Activated CD4-positive, alpha-beta T cell treated with anti-CD3 and anti-CD28 coated beads, Interleukin-2, amount 10 ng/mL, durations not matched to agents 7 days and 5 days (primary cell): ENCODE measurements around the gene MYD88. TPM values are rescaled to one million over a fixed set of nuclear protein-coding genes. Genes with fewer than 3 reads are reported as not detected.
A peak's percentile ranks its signal among the peaks of the same experiment; 100 is the strongest.

ENCODE experiments used
- CTCF ChIA-PET: fragments of 350-600 bp; sonication (Branson Sonifier 250); formaldehyde crosslinking; loops from one replicate; lab custom pipeline; 2021; ENCODE audit warnings: antibody characterized with exemption; lab: Charles Lee
- POLR2A ChIA-PET: fragments of 350-600 bp; sonication (Branson Sonifier 250); formaldehyde crosslinking; loops from one replicate; lab custom pipeline; 2021; ENCODE audit warnings: antibody characterized with exemption; lab: Charles Lee
- DNase-seq: peaks from one replicate; pipeline ENCODE4 v3.0.0-alpha.2; 2020
- H3K27ac Mint-ChIP-seq: one replicate; pipeline ENCODE4 v1.8.0; 2021; ENCODE audit warnings: mild to moderate bottlenecking, moderate library complexity, mixed read lengths
- H3K27me3 Mint-ChIP-seq: one replicate; pipeline ENCODE4 v1.8.0; 2021; ENCODE audit warnings: mixed read lengths
- H3K36me3 Mint-ChIP-seq: one replicate; pipeline ENCODE4 v1.8.0; 2021; ENCODE audit warnings: low read depth, mixed read lengths
- H3K4me1 Mint-ChIP-seq: one replicate; pipeline ENCODE4 v1.8.0; 2021; ENCODE audit warnings: mixed read lengths
- H3K4me3 Mint-ChIP-seq: one replicate; pipeline ENCODE4 v1.8.0; 2021; ENCODE audit warnings: mild to moderate bottlenecking, moderate library complexity, mixed read lengths
- H3K9me3 Mint-ChIP-seq: one replicate; pipeline ENCODE4 v1.8.0; 2021; ENCODE audit warnings: mixed read lengths
- total RNA-seq, 2 experiments: library from RNA; stranded (reverse); gene quantifications; one replicate each; pipeline ENCODE4 v1.2.3, GENCODE V29; 2021

Gene MYD88
- total RNA-seq: 10 to 100 TPM; 74.1 to 91.1 TPM

DNA sequence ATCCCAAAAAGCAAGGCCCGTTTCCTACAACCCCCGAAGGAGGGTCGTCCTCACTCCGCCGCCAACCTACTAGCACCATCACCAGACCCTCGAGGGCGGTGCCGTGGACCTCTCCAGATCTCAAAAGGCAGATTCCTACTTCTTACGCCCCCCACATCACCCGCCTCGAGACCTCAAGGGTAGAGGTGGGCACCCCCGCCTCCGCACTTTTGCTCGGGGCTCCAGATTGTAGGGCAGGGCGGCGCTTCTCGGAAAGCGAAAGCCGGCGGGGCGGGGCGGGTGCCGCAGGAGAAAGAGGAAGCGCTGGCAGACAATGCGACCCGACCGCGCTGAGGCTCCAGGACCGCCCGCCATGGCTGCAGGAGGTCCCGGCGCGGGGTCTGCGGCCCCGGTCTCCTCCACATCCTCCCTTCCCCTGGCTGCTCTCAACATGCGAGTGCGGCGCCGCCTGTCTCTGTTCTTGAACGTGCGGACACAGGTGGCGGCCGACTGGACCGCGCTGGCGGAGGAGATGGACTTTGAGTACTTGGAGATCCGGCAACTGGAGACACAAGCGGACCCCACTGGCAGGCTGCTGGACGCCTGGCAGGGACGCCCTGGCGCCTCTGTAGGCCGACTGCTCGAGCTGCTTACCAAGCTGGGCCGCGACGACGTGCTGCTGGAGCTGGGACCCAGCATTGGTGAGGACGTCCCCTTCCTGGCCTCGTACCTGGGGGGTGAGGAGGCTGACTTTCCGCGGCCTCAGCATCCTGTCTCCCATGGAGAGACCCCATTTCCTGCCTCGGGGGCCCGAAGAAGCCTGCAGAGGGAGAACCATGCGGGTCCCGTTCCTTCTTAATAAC is at the start of gene MYD88:
Gene MYD88 (plus strand): TSS at position 313 of the 842 bp plus-strand sequence. CDS start 40 bp downstream, at position 353.
- Mint-ChIP-seq H3K9me3 (no peaks in the 10 kb centered on the region), H3K36me3 (peaks cover 62% of the 10 kb centered on the region), H3K27ac (peak within 1 kb of the TSS; percentile 99), H3K4me1 (peaks cover 63% of the 10 kb centered on the region), H3K27me3 (no peaks in the 10 kb centered on the region), H3K4me3 (peak within 1 kb of the TSS; percentile 84)
- ChIA-PET POLR2A (interaction anchor here (0.5 to 2.6 kb wide), 3 partner anchors 26 to 31 kb away, joined by 3 to 17 read pairs (median 11); partner anchors contain the start of gene OXSR1), CTCF (interaction anchor here (0.8 to 2.1 kb wide), 6 partner anchors 19 to 383 kb away, joined by 3 to 5 read pairs (median 4); partner anchors contain the start of gene OXSR1)
- peak; percentile 88 for DNase-seq

DNA sequence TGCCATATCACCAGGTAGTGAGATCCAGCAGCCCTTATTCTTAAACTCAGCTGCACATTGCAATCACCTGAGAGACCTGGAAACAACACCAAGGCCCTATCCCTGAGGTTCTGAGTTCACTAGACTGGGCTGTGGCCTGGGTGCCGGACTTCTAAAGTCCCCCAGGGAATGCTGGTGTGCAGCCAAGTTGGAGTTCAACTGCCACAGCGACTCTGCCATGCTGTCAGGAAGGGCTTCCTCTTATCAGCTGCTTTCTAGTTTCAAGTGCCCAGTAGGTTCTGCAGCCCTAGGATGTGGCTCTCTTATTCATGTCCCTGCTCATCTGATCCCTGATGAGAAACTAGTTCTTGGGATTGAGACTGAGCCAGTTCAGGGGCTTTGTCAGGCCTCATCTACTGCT is 49.3 kb upstream of the MYD88 start:
- H3K27ac Mint-ChIP-seq: no peak overlapping the region
- H3K36me3 Mint-ChIP-seq: peaks cover 2% of the 10 kb centered on the region
- H3K9me3 Mint-ChIP-seq: peaks cover 3% of the 10 kb centered on the region
- peaks cover 3% of the 10 kb centered on the region for H3K27me3 Mint-ChIP-seq
- H3K4me1 Mint-ChIP-seq: no peaks in the 10 kb centered on the region
- ChIA-PET POLR2A (no interaction called here), CTCF (interaction anchor here (1.0 kb wide), 1 partner anchor 9 kb away, joined by 5 read pairs; no protein-coding TSS in a partner anchor)
- no peak overlapping the region for H3K4me3 Mint-ChIP-seq
- no peak for DNase-seq

DNA sequence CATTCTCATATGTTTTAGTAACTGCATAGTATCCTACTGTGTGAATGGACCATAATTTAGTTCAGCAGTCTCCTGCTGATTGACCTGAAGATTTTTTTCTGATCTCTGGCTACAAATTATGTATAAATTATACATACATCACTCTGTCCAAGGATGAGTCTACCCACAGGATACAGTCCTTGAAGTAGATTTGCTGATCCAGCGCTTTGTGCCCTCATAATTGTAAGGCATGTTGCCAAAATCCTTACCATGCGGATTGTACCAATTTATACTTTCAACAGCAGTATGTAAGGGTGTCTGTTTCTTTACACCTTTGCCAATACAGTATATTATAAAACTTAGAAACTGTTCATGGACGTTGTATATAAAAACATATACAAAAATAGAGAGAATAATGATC is 48.0 kb upstream of the MYD88 start:
- POLR2A ChIA-PET: no interaction called here
- H3K4me1 Mint-ChIP-seq: no peaks in the 10 kb centered on the region
- H3K9me3 Mint-ChIP-seq: no peaks in the 10 kb centered on the region
- DNase-seq: no peak
- no peak overlapping the region for H3K4me3 Mint-ChIP-seq
- no peaks in the 10 kb centered on the region for H3K36me3 Mint-ChIP-seq
- no peak overlapping the region for H3K27ac Mint-ChIP-seq
- CTCF ChIA-PET: no interaction called here
- H3K27me3 Mint-ChIP-seq: peaks cover 3% of the 10 kb centered on the region

DNA sequence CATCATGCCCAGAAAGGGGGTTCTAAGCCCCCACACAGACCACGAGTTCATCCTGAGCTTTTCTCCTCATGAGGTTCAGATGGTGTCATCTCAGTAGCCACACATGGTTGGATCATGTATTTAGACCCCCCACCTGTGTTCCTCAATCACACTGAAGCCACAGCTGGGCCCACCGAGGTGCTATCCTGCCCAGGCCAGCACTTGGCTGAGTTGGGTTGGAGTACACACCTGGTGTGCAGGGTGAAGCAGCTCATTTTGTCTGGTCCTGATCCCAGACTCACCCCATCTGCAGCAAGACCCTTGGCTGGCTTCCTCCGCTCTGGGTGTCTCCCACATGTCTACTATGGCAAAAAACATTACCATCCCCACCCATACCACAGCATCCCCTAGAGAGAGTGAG is 43.5 kb upstream of the MYD88 start:
- no peaks in the 10 kb centered on the region for H3K4me1 Mint-ChIP-seq
- ChIA-PET POLR2A (no interaction called here), CTCF (interaction anchor here (1.3 to 1.4 kb wide), 3 partner anchors 10 to 16 kb away, joined by 3 read pairs; no protein-coding TSS in a partner anchor)
- H3K4me3 Mint-ChIP-seq: no peak overlapping the region
- H3K9me3 Mint-ChIP-seq: no peaks in the 10 kb centered on the region
- no peak for DNase-seq
- H3K27ac Mint-ChIP-seq: no peak overlapping the region
- no peaks in the 10 kb centered on the region for H3K36me3 Mint-ChIP-seq
- H3K27me3 Mint-ChIP-seq: peaks cover 3% of the 10 kb centered on the region

DNA sequence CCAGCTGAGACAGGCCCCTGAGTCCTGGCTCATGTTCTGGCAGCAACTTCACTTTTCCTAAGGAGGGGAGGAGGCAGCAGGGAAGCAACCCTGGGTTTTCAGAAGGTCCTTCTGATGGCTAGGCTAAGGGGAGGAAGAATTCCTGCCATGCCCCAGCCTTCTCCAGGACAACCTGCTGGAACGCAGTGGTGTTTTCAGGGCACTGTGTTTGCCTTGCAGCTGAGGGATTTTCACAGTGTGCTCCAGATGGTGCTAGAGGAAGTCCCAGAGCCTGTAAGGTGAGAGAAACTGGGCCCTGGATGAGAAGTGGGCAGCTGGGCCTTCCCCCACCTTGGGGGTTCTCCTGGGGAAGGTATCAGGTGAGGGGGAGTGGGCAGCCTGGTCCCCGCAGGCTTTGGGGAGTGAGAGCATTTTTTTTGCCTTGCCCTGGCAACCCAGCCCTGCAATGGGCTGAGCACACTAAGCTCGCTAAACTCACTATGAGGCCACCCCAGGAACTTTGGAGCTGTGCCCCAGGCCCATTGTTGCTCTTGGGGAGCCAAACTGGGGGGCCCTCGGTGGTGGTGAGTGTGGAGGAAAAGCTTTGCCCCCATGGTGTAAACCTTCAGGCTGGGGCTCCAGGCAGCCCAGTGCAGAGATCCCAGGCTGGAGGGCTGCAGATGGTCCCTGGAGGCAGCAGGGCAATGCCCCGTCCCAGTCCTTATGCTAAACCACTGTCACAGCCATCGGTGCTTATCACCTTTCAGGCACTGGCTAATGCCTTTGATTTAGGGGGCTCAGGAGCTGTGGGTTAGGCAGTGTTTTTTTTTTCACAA is 42.6 kb upstream of the MYD88 start:
- no peak overlapping the region for H3K4me3 Mint-ChIP-seq
- no peaks in the 10 kb centered on the region for H3K4me1 Mint-ChIP-seq
- DNase-seq: no peak
- H3K27me3 Mint-ChIP-seq: peaks cover 3% of the 10 kb centered on the region
- H3K9me3 Mint-ChIP-seq: no peaks in the 10 kb centered on the region
- H3K36me3 Mint-ChIP-seq: no peaks in the 10 kb centered on the region
- ChIA-PET POLR2A (no interaction called here), CTCF (no interaction called here)
- H3K27ac Mint-ChIP-seq: no peak overlapping the region

DNA sequence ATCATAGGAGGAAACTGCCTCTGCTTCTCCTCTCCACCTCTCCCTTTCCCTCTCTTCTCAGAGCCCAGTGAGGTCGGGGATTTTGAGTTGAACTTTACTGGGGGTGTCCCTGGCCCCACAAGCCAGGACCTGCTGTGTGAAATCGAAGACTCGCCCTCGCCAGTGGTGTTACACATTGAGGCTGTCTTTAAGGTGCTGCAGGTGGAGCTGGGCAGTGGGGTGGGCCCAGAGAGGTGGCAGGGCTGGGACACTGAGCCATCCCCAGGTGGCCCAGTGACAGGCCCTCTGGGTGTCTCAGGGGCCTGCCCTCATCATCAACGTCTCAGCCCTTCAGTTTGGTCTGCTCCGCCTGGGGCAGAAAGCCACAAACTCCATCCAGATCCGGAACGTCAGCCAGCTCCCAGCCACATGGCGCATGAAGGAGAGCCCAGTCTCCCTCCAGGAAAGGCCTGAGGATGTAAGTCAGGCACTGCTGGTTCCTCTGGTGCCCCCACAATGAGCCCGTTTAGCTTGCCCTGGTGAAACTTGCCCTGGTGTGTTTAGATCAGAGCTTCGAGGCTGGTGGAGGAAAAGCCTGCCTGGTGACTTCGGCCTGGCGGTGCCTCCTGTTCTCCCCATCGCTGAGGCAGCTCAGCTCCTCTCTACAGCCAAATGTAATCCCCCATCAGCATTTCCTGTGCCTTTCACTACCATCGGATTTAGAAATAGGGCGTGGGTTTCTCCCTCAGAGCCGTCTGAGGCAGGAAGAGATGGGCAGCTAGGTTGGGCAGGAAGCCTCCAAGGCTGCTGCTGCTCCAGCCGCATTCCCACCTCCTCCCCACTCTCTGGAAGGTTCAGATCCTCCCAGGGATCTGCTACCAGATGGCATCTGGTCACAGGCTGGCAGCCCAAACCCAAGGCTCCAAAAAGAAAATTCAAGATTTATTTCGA is 40.8 kb upstream of the MYD88 start:
- ChIA-PET CTCF (interaction anchor here (1.2 to 2.2 kb wide), 3 partner anchors 9 to 19 kb away, joined by 3 to 5 read pairs (median 4); no protein-coding TSS in a partner anchor), POLR2A (no interaction called here)
- H3K9me3 Mint-ChIP-seq: no peaks in the 10 kb centered on the region
- no peaks in the 10 kb centered on the region for H3K36me3 Mint-ChIP-seq
- no peak for DNase-seq
- peak overlapping the region; percentile 37 for H3K27ac Mint-ChIP-seq
- H3K4me1 Mint-ChIP-seq: no peaks in the 10 kb centered on the region
- no peak overlapping the region for H3K4me3 Mint-ChIP-seq
- no peaks in the 10 kb centered on the region for H3K27me3 Mint-ChIP-seq

DNA sequence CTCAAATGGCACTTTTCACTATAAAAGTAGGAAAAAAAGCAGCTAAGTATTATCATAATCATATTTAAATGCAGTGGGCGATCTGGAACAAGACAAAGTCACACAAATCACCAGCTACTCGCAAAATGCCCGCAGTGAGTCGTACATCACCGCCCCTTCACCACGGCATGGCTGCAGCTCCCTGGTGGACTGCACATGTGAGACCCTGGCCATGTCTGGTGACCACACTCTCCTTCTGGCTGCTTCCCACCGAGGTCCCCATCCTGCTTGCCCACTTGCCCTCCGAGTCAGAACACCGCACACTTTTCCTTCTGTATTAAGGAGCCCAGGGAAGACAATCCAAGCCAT is 40.1 kb upstream of the MYD88 start:
- no peak for DNase-seq
- no peaks in the 10 kb centered on the region for H3K36me3 Mint-ChIP-seq
- H3K9me3 Mint-ChIP-seq: no peaks in the 10 kb centered on the region
- H3K27ac Mint-ChIP-seq: no peak overlapping the region
- no peaks in the 10 kb centered on the region for H3K4me1 Mint-ChIP-seq
- no peak overlapping the region for H3K4me3 Mint-ChIP-seq
- H3K27me3 Mint-ChIP-seq: peaks cover 3% of the 10 kb centered on the region
- CTCF ChIA-PET: interaction anchor here (1.2 to 2.2 kb wide), 3 partner anchors 9 to 18 kb away, joined by 3 to 5 read pairs (median 4); no protein-coding TSS in a partner anchor
- POLR2A ChIA-PET: no interaction called here

DNA sequence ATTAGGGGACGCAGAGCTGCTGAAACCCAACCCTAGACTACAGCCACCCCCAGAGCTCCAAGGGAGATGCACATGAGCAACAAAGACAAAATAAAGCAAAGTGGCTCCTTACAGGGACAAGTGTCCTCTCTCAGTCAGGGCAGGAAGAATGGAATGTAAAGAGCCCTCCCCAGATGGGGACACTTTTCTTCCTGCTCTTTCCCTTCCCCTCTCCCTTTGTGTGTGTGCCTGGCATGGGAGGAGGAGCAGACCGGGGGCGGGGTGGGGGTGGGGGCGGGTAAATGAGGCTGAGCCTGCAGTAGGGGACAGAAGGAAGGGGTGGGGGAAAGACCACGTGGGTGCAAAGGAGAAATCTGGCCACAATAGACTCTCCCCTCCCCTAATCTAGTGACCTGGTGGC is 38.9 kb upstream of the MYD88 start:
- no peaks in the 10 kb centered on the region for H3K4me1 Mint-ChIP-seq
- CTCF ChIA-PET: interaction anchor here (2.2 kb wide), 1 partner anchor 10 kb away, joined by 5 read pairs; no protein-coding TSS in a partner anchor
- POLR2A ChIA-PET: no interaction called here
- DNase-seq: no peak
- peaks cover 5% of the 10 kb centered on the region for H3K27me3 Mint-ChIP-seq
- H3K9me3 Mint-ChIP-seq: no peaks in the 10 kb centered on the region
- H3K27ac Mint-ChIP-seq: no peak overlapping the region
- H3K36me3 Mint-ChIP-seq: no peaks in the 10 kb centered on the region
- H3K4me3 Mint-ChIP-seq: no peak overlapping the region

DNA sequence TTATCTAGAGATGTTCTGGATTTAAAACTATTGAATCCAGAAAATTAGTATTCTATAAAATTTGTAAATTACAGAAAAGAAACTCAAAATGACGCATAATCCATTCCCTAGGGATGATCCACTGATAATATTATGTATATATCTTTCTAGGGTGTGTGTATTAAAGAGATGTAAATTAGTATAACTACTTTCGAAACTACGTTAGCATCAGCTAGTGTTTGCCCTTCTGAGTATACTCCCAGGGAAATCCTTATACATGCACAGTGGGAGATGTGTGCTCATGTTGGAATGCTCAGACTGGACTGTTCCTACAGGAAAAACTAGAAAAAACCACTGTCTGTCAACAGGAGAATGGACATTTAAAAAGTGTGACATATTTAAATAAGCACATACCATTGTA is 38.0 kb upstream of the MYD88 start:
- Mint-ChIP-seq H3K4me1 (no peaks in the 10 kb centered on the region), H3K4me3 (no peak overlapping the region), H3K27me3 (peaks cover 9% of the 10 kb centered on the region), H3K9me3 (peaks cover 3% of the 10 kb centered on the region), H3K36me3 (no peaks in the 10 kb centered on the region), H3K27ac (no peak overlapping the region)
- CTCF ChIA-PET: no interaction called here
- no peak for DNase-seq
- POLR2A ChIA-PET: no interaction called here

DNA sequence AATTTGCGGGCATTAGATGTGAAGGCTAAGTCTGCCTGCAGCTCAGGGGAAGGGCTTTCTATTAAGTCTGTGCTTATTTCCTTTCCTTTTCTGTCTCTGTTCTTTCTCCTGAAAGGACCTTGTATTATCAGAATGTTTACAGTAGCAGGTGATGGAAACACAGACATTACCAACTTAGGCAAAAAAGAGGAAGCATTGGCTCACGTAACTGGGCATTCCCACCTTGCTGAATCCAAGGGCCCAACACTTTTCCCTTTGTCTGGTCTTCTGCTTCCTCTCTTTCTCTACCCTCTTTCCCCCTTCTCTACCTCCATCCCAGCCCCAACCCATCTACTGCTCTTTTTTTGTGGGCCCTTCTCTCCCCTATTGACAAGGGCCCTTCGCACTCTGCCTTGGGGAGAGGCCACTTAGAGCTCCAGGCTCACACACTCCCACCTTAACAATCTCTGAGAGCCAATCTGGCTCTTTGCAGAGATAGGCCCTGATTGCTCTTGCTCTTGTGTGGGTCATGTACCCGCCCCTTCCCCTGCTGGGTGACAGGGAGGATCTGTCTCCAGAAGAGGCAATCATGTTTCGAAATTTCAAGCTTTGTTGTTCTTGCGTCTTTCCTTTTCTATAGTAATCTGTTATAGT is 36.5 kb upstream of the MYD88 start:
- DNase-seq: no peak
- no peak overlapping the region for H3K27ac Mint-ChIP-seq
- no peaks in the 10 kb centered on the region for H3K4me1 Mint-ChIP-seq

DNA sequence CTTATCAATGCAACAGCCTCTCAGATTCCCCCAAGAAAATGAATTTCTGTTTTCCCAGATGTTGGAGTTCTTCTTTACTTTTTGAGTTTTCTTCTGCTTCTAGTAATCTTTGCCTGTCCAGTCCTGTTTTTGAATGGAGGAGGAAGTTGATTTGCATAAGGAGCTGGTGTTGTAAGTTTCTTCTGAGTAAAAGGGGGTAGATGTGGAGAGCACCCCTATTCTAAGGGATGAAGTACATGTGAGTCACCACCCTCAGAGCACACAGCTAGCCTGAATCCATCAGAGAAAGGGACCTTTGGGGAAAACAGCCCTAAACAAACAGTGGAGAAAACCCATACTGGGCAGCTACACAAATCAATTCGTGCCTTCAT is 36.0 kb upstream of the MYD88 start:
- H3K4me1 Mint-ChIP-seq: no peaks in the 10 kb centered on the region
- H3K27ac Mint-ChIP-seq: no peak overlapping the region
- POLR2A ChIA-PET: no interaction called here
- H3K9me3 Mint-ChIP-seq: peaks cover 3% of the 10 kb centered on the region
- peaks cover 11% of the 10 kb centered on the region for H3K27me3 Mint-ChIP-seq
- CTCF ChIA-PET: interaction anchor here (1.0 to 1.1 kb wide), 2 partner anchors 16 to 225 kb away, joined by 3 read pairs; no protein-coding TSS in a partner anchor
- no peak for DNase-seq
- no peaks in the 10 kb centered on the region for H3K36me3 Mint-ChIP-seq
- no peak overlapping the region for H3K4me3 Mint-ChIP-seq

More for the DNA sequence above, 36.5 kb upstream of the MYD88 start:
- CTCF ChIA-PET: interaction anchor here (1.0 kb wide), 1 partner anchor 225 kb away, joined by 3 read pairs; no protein-coding TSS in a partner anchor
- POLR2A ChIA-PET: no interaction called here
- Mint-ChIP-seq H3K9me3 (peaks cover 3% of the 10 kb centered on the region), H3K36me3 (no peaks in the 10 kb centered on the region), H3K27me3 (peaks cover 11% of the 10 kb centered on the region), H3K4me3 (no peak overlapping the region)
